Measurements from ENCODE around the gene CC2D1A.

- TF ChIP-seq CTCF (IDR thresholded peaks at IDR 0.05; ENCODE audit: low read depth, low read length, missing input control): no peak
- no peak for TF ChIP-seq RAD21 (IDR thresholded peaks at IDR 0.05)
- no peak for TF ChIP-seq TAF1 (conservative IDR thresholded peaks at IDR 0.05)
- no peak for TF ChIP-seq SP1 (IDR thresholded peaks at IDR 0.05)
- no peak for TF ChIP-seq YY1 (IDR thresholded peaks at IDR 0.05)
- TF ChIP-seq ATF3 (IDR thresholded peaks at IDR 0.05): no peak
- TF ChIP-seq JUND (IDR thresholded peaks at IDR 0.05): no peak
- no peak for TF ChIP-seq RXRA (IDR thresholded peaks at IDR 0.05)
- no peak for TF ChIP-seq MAX (IDR thresholded peaks at IDR 0.05)
Observed at GRCh38 chr19:13864667-13865570, 41.1 kb upstream of the CC2D1A start.

All from liver (tissue), 3 donors.